GM15510 (cell line): ENCODE results near the gene WDCP.

Experiments used
- POLR2A ChIP-seq: IDR thresholded peaks from 3 replicates; pipeline ENCODE4 v1.6.1; 2011; ENCODE audit warnings: borderline replicate concordance; ENCODE audit not compliant: insufficient read length; ENCODE audit errors: extremely low read depth

WDCP gene

DNA sequence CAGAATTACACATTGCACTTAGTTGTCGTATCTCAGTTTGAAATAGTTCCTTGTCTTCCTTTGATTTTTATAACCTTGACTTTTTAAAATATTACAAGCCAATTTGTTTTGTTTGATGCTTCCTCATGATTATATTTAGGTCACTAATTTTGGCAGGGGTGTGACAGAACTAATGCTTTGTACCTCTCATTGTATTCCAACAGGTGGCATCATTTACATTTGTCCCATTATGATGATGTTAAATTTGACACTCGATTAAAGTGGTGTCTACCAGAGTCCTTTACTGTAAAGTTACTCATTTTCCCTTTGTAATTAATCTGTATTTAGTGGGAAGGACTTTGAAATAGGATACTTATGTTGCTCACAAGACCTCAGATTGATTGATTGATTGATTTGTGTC is 58.8 kb downstream of the WDCP start:
- no peak for TF ChIP-seq POLR2A
